Measurements from ENCODE around the gene GRIK3. TPM values are rescaled to one million over a fixed set of nuclear protein-coding genes. Genes with fewer than 3 reads are reported as not detected.

Gene GRIK3
- polyA plus RNA-seq, 1 donor (not counting 4 experiments of a cell fraction or from before 2014, with no cell fraction given): not detected

GRCh38 chr1:36814774-36815173, 219.5 kb downstream of the GRIK3 start:
- no peaks in the 10 kb centered on the region for H3K27me3 ChIP-seq (ENCODE audit: control insufficient read depth, extremely low read depth, insufficient read depth, low read length)

GRCh38 chr1:36814083-36814482, 220.2 kb downstream of the GRIK3 start:
- dilution Hi-C loops (cut with MboI; ENCODE audit: extremely low pct_ligation_motif_present, low sequenced_read_pairs): no loop called here
- no peak overlapping the region for H3K27ac ChIP-seq (ENCODE audit: control insufficient read depth, insufficient read depth, low read length)
- no peak overlapping the region for H2AFZ ChIP-seq (ENCODE audit: control insufficient read depth, low read length)
- H3K9me3 ChIP-seq (ENCODE audit: control insufficient read depth, low read depth, low read length): no peaks in the 10 kb centered on the region
- H3K79me2 ChIP-seq (ENCODE audit: control insufficient read depth, insufficient read depth, low read length): no peaks in the 10 kb centered on the region
- H4K20me1 ChIP-seq (ENCODE audit: control insufficient read depth, extremely low read depth, insufficient read depth, low read length): no peaks in the 10 kb centered on the region
- H3K4me2 ChIP-seq (ENCODE audit: control insufficient read depth, extremely low read depth, insufficient read depth, low read depth, low read length): no peak overlapping the region
- no peaks in the 10 kb centered on the region for H3K27me3 ChIP-seq (ENCODE audit: control insufficient read depth, extremely low read depth, insufficient read depth, low read length)
- H3K9me1 ChIP-seq (ENCODE audit: control insufficient read depth, extremely low read depth, insufficient read depth, low read length): no peaks in the 10 kb centered on the region
- FAIRE-seq: no peak
- H3K4me1 ChIP-seq (ENCODE audit: control insufficient read depth, extremely low read depth, insufficient read depth, low read length): no peaks in the 10 kb centered on the region
- H3K4me3 ChIP-seq (ENCODE audit: control insufficient read depth in 2 of 3, extremely low read depth in 1 of 3, insufficient read depth in 2 of 3, low read depth in 1 of 3, low read length in 3 of 3): no peak overlapping the region
- no peak for TF ChIP-seq CTCF (optimal IDR thresholded peaks at IDR 0.05 in 1 of 3, IDR thresholded peaks at IDR 0.05 in 1 of 3, conservative IDR thresholded peaks at IDR 0.05 in 1 of 3; ENCODE audit: extremely low read depth in 1 of 3, insufficient read depth in 2 of 3, low read length in 3 of 3)
- no peaks in the 10 kb centered on the region for H3K36me3 ChIP-seq (ENCODE audit: control insufficient read depth in 2 of 2, extremely low read depth in 1 of 2, insufficient read depth in 2 of 2, low read length in 2 of 2)
- no peak overlapping the region for H3K9ac ChIP-seq (ENCODE audit: control insufficient read depth, extremely low read depth, insufficient read depth, low read length)
- DNase-seq (ENCODE audit: low read depth, low spot score): no peak

More at GRCh38 chr1:36814774-36815173, 219.5 kb downstream of the GRIK3 start:
- Histone ChIP-seq H3K9ac (ENCODE audit: control insufficient read depth, extremely low read depth, insufficient read depth, low read length) (no peak overlapping the region), H3K79me2 (ENCODE audit: control insufficient read depth, insufficient read depth, low read length) (no peaks in the 10 kb centered on the region), H3K4me2 (ENCODE audit: control insufficient read depth, extremely low read depth, insufficient read depth, low read depth, low read length) (no peak overlapping the region), H3K9me3 (ENCODE audit: control insufficient read depth, low read depth, low read length) (no peaks in the 10 kb centered on the region), H3K4me1 (ENCODE audit: control insufficient read depth, extremely low read depth, insufficient read depth, low read length) (no peaks in the 10 kb centered on the region), H4K20me1 (ENCODE audit: control insufficient read depth, extremely low read depth, insufficient read depth, low read length) (no peaks in the 10 kb centered on the region), H3K27ac (ENCODE audit: control insufficient read depth, insufficient read depth, low read length) (no peak overlapping the region), H3K4me3 (ENCODE audit: control insufficient read depth in 2 of 3, extremely low read depth in 1 of 3, insufficient read depth in 2 of 3, low read depth in 1 of 3, low read length in 3 of 3) (no peak overlapping the region), H3K9me1 (ENCODE audit: control insufficient read depth, extremely low read depth, insufficient read depth, low read length) (no peaks in the 10 kb centered on the region), H3K36me3 (ENCODE audit: control insufficient read depth in 2 of 2, extremely low read depth in 1 of 2, insufficient read depth in 2 of 2, low read length in 2 of 2) (no peaks in the 10 kb centered on the region), H2AFZ (ENCODE audit: control insufficient read depth, low read length) (no peak overlapping the region)
- dilution Hi-C loops (cut with MboI; ENCODE audit: extremely low pct_ligation_motif_present, low sequenced_read_pairs): no loop called here
- DNase-seq (ENCODE audit: low read depth, low spot score) (no peak), FAIRE-seq (no peak)
- TF ChIP-seq EZH2 (IDR thresholded peaks at IDR 0.05; ENCODE audit: low read length): no peak

GRCh38 chr1:36807262-36807661, 227.1 kb downstream of the GRIK3 start:
- no peak for FAIRE-seq
- H4K20me1 ChIP-seq (ENCODE audit: control insufficient read depth, extremely low read depth, insufficient read depth, low read length): no peaks in the 10 kb centered on the region
- H3K9ac ChIP-seq (ENCODE audit: control insufficient read depth, extremely low read depth, insufficient read depth, low read length): no peak overlapping the region
- H3K79me2 ChIP-seq (ENCODE audit: control insufficient read depth, insufficient read depth, low read length): no peaks in the 10 kb centered on the region
- H3K27ac ChIP-seq (ENCODE audit: control insufficient read depth, insufficient read depth, low read length): no peak overlapping the region
- no peaks in the 10 kb centered on the region for H3K4me1 ChIP-seq (ENCODE audit: control insufficient read depth, extremely low read depth, insufficient read depth, low read length)
- H2AFZ ChIP-seq (ENCODE audit: control insufficient read depth, low read length): no peak overlapping the region
- no peak for DNase-seq (ENCODE audit: low read depth, low spot score)
- TF ChIP-seq EZH2 (IDR thresholded peaks at IDR 0.05; ENCODE audit: low read length) (no peak), CTCF (optimal IDR thresholded peaks at IDR 0.05 in 1 of 3, IDR thresholded peaks at IDR 0.05 in 1 of 3, conservative IDR thresholded peaks at IDR 0.05 in 1 of 3; ENCODE audit: extremely low read depth in 1 of 3, insufficient read depth in 2 of 3, low read length in 3 of 3) (no peak)
- no peaks in the 10 kb centered on the region for H3K27me3 ChIP-seq (ENCODE audit: control insufficient read depth, extremely low read depth, insufficient read depth, low read length)
- H3K9me1 ChIP-seq (ENCODE audit: control insufficient read depth, extremely low read depth, insufficient read depth, low read length): no peaks in the 10 kb centered on the region
- H3K4me3 ChIP-seq (ENCODE audit: control insufficient read depth in 2 of 3, extremely low read depth in 1 of 3, insufficient read depth in 2 of 3, low read depth in 1 of 3, low read length in 3 of 3): no peak overlapping the region
- H3K9me3 ChIP-seq (ENCODE audit: control insufficient read depth, low read depth, low read length): no peaks in the 10 kb centered on the region
- dilution Hi-C loops (cut with MboI; ENCODE audit: extremely low pct_ligation_motif_present, low sequenced_read_pairs): no loop called here
- H3K4me2 ChIP-seq (ENCODE audit: control insufficient read depth, extremely low read depth, insufficient read depth, low read depth, low read length): no peak overlapping the region
- H3K36me3 ChIP-seq (ENCODE audit: control insufficient read depth in 2 of 2, extremely low read depth in 1 of 2, insufficient read depth in 2 of 2, low read length in 2 of 2): no peaks in the 10 kb centered on the region
